Small intestine (tissue), 4 donors: Measurements from ENCODE around the gene DEFB112. TPM values are rescaled to one million over a fixed set of nuclear protein-coding genes. Genes with fewer than 3 reads are reported as not detected.

Experiments used
- polyA plus RNA-seq, 4 donors: library from polyadenylated mRNA; stranded (reverse) in 3 of 4; unstranded in 1 of 4; fragments of 200-250 nt in 3 of 4; fragments of 120-200 nt in 1 of 4; gene quantifications; one replicate each; pipeline versions ENCODE4 v1.2.1 to v1.2.3, GENCODE V29; 2013
- donor health status: healthy with polysubstance abuse.
- donor health status: Bipolar disorder and iron deficiency.
- donor health status: healthy.

Gene DEFB112
- polyA plus RNA-seq, 4 donors = not detected

Other genes with a start within 250 kb of the DEFB112 start
- gene CRISP1, start 183.4 kb downstream of the DEFB112 start, polyA plus RNA-seq = under 1 TPM in 1 of 4 donors, not detected in 3; 0.16 TPM
- gene DEFB114, start 85.8 kb downstream of the DEFB112 start, polyA plus RNA-seq = not detected
- not detected for gene DEFB113, start 80.3 kb downstream of the DEFB112 start, polyA plus RNA-seq
- gene DEFB110, start 27.9 kb downstream of the DEFB112 start, polyA plus RNA-seq = not detected